Measurements from ENCODE around the gene TRDMT1.
"Not testable (repeated sequence)": the region's sequence is repeated elsewhere in the genome, so short reads cannot be mapped to it uniquely, and the experiment has no call there.

The TRDMT1 gene

GRCh38 chr10:17134282-17134681 lies 67.2 kb downstream of the TRDMT1 start:
- no peak for DNase-seq (ENCODE audit: low read depth in 2 of 2)

GRCh38 chr10:17129741-17130140 lies 71.7 kb downstream of the TRDMT1 start, which contains the start of gene CUBN:
CUBN (minus strand) TSS chr10:17129811; CDS start chr10:17129765, 46 bp downstream.
- DNase-seq (ENCODE audit: low read depth in 2 of 2): no peak

GRCh38 chr10:17128261-17128660 lies 73.2 kb downstream of the TRDMT1 start:
- no peak for DNase-seq (ENCODE audit: low read depth in 2 of 2)

- no peak for DNase-seq (ENCODE audit: low read depth in 2 of 2)
Measured at GRCh38 chr10:17126327-17126726, 75.1 kb downstream of the TRDMT1 start.

GRCh38 chr10:17125206-17125893 lies 76.1 kb downstream of the TRDMT1 start:
- no peak for DNase-seq (ENCODE audit: low read depth in 2 of 2)

- DNase-seq (ENCODE audit: low read depth in 2 of 2): no peak
Measured at GRCh38 chr10:17123961-17124360, 77.5 kb downstream of the TRDMT1 start.

GRCh38 chr10:17122726-17123661 lies 78.5 kb downstream of the TRDMT1 start:
- no peak for DNase-seq (ENCODE audit: low read depth in 2 of 2)

GRCh38 chr10:17122052-17122451 lies 79.4 kb downstream of the TRDMT1 start:
- DNase-seq (ENCODE audit: low read depth in 2 of 2): no peak

GRCh38 chr10:17120694-17121093 lies 80.8 kb downstream of the TRDMT1 start:
- DNase-seq (ENCODE audit: low read depth in 2 of 2): no peak

- DNase-seq (ENCODE audit: low read depth in 2 of 2): no peak
Measured at GRCh38 chr10:17119845-17120244, 81.6 kb downstream of the TRDMT1 start.

GRCh38 chr10:17116193-17116592 lies 85.3 kb downstream of the TRDMT1 start:
- DNase-seq (ENCODE audit: low read depth in 2 of 2): no peak

GRCh38 chr10:17115683-17116082 lies 85.8 kb downstream of the TRDMT1 start:
- no peak for DNase-seq (ENCODE audit: low read depth in 2 of 2)

- not testable (repeated sequence) for DNase-seq (ENCODE audit: low read depth in 2 of 2)
Measured at GRCh38 chr10:17114878-17115444, 86.5 kb downstream of the TRDMT1 start.

GRCh38 chr10:17113889-17114540 lies 87.5 kb downstream of the TRDMT1 start:
- no peak for DNase-seq (ENCODE audit: low read depth in 2 of 2)

- DNase-seq (ENCODE audit: low read depth in 2 of 2): no peak
Measured at GRCh38 chr10:17113346-17113745, 88.1 kb downstream of the TRDMT1 start.

- no peak for DNase-seq (ENCODE audit: low read depth in 2 of 2)
Measured at GRCh38 chr10:17112566-17112965, 88.9 kb downstream of the TRDMT1 start.

- peak in 1 of 2 donors; percentile 2 for DNase-seq (ENCODE audit: low read depth in 2 of 2)
Measured at GRCh38 chr10:17109475-17110207, 91.8 kb downstream of the TRDMT1 start.

GRCh38 chr10:17109046-17109445 lies 92.4 kb downstream of the TRDMT1 start:
- no peak for DNase-seq (ENCODE audit: low read depth in 2 of 2)

- DNase-seq (ENCODE audit: low read depth in 2 of 2): no peak
Measured at GRCh38 chr10:17106991-17107390, 94.5 kb downstream of the TRDMT1 start.

GRCh38 chr10:17101910-17102266 lies 99.6 kb downstream of the TRDMT1 start:
- DNase-seq (ENCODE audit: low read depth in 2 of 2): no peak

- DNase-seq (ENCODE audit: low read depth in 2 of 2): no peak
Measured at GRCh38 chr10:17101257-17101909, 100.1 kb downstream of the TRDMT1 start.

All from stimulated activated CD8-positive, alpha-beta memory T cell treated with anti-CD3 and anti-CD28 coated beads, Interleukin-7, amount 100 ng/mL, for 4 hours (primary cell).